Measurements from ENCODE around the gene TNKS2.

The TNKS2 gene

GRCh38 chr10:91875779-91876178 is 77.6 kb downstream of the TNKS2 start:
- H4K20me1 ChIP-seq, result no peaks in the 10 kb centered on the region
- no peaks in the 10 kb centered on the region for H3K36me3 ChIP-seq
- H3K4me3 ChIP-seq, result no peak overlapping the region
- no peaks in the 10 kb centered on the region; a peak in 1 of 20 replicates for H3K4me1 ChIP-seq
- H3K9ac ChIP-seq, result no peak overlapping the region
- H3K4me2 ChIP-seq, result no peak overlapping the region
- H3K27ac ChIP-seq, result no peak overlapping the region
- TF ChIP-seq Cebpa-rat (IDR thresholded peaks at IDR 0.05), result no peak
- H3K9me3 ChIP-seq (replicated peaks in 1 of 11), result no peaks in the 10 kb centered on the region
- no peaks in the 10 kb centered on the region for H3K27me3 ChIP-seq

- H4K20me1 ChIP-seq, result no peaks in the 10 kb centered on the region
- no peak overlapping the region for H3K27ac ChIP-seq
- peaks cover 11 to 19% (median 15%) of the 10 kb centered on the region in 10 experiments for H3K4me1 ChIP-seq
- H3K4me3 ChIP-seq, result no peak overlapping the region
- peaks cover 0 to 8% (median 0%) of the 10 kb centered on the region in 11 experiments; a peak in 1 of 22 replicates for H3K9me3 ChIP-seq (replicated peaks in 1 of 11)
- no peak for TF ChIP-seq Cebpa-rat (IDR thresholded peaks at IDR 0.05)
- H3K36me3 ChIP-seq, result no peaks in the 10 kb centered on the region
- H3K27me3 ChIP-seq, result peaks cover 0 to 5% (median 0%) of the 10 kb centered on the region in 11 experiments; a peak in 1 of 22 replicates
- no peak overlapping the region for H3K4me2 ChIP-seq
- H3K9ac ChIP-seq, result no peak overlapping the region
Measured at GRCh38 chr10:91879515-91880170, 81.4 kb downstream of the TNKS2 start.

GRCh38 chr10:91880310-91880709 is 82.1 kb downstream of the TNKS2 start:
- H3K9ac ChIP-seq, result no peak overlapping the region
- no peak overlapping the region for H3K4me2 ChIP-seq
- TF ChIP-seq Cebpa-rat (IDR thresholded peaks at IDR 0.05), result no peak
- H3K27ac ChIP-seq, result no peak overlapping the region
- no peaks in the 10 kb centered on the region for H4K20me1 ChIP-seq
- H3K9me3 ChIP-seq (replicated peaks in 1 of 11), result peaks cover 0 to 8% (median 0%) of the 10 kb centered on the region in 11 experiments; a peak in 1 of 22 replicates
- H3K36me3 ChIP-seq, result no peaks in the 10 kb centered on the region
- H3K27me3 ChIP-seq, result peaks cover 0 to 5% (median 0%) of the 10 kb centered on the region in 11 experiments; a peak in 1 of 22 replicates
- no peak overlapping the region for H3K4me3 ChIP-seq
- peaks cover 11 to 19% (median 15%) of the 10 kb centered on the region in 10 experiments for H3K4me1 ChIP-seq

- H3K9me3 ChIP-seq (replicated peaks in 1 of 11), result peaks cover 0 to 8% (median 0%) of the 10 kb centered on the region in 11 experiments; a peak in 1 of 22 replicates
- TF ChIP-seq Cebpa-rat (IDR thresholded peaks at IDR 0.05), result no peak
- H4K20me1 ChIP-seq, result no peaks in the 10 kb centered on the region
- H3K27ac ChIP-seq, result peak overlapping the region in 3 of 11 experiments; percentile 7 to 31 (median 13); a peak in 2 of 22 replicates
- peak overlapping the region; percentile 70 to 84 (median 78) for H3K4me2 ChIP-seq
- no peaks in the 10 kb centered on the region for H3K36me3 ChIP-seq
- H3K27me3 ChIP-seq, result peaks cover 18 to 37% (median 23%) of the 10 kb centered on the region in 11 experiments
- peak overlapping the region in 9 of 11 experiments; percentile 4 to 63 (median 29); a peak in 14 of 22 replicates for H3K9ac ChIP-seq
- H3K4me1 ChIP-seq, result peaks cover 13 to 32% (median 25%) of the 10 kb centered on the region in 10 experiments
- peak overlapping the region; percentile 1 to 53 (median 24); a peak in 11 of 20 replicates for H3K4me3 ChIP-seq
Measured at GRCh38 chr10:91883549-91884444, 85.6 kb downstream of the TNKS2 start.

GRCh38 chr10:91884536-91884935 is 86.3 kb downstream of the TNKS2 start:
- Histone ChIP-seq H4K20me1 (no peaks in the 10 kb centered on the region), H3K4me1 (peaks cover 13 to 32% (median 25%) of the 10 kb centered on the region in 10 experiments), H3K27ac (no peak overlapping the region), H3K9me3 (replicated peaks in 1 of 11) (peaks cover 0 to 8% (median 0%) of the 10 kb centered on the region in 11 experiments; a peak in 1 of 22 replicates), H3K27me3 (peaks cover 18 to 37% (median 23%) of the 10 kb centered on the region in 11 experiments), H3K9ac (no peak overlapping the region), H3K4me2 (peak overlapping the region in 9 of 11 experiments; percentile 70 to 84 (median 79); a peak in 12 of 22 replicates), H3K36me3 (no peaks in the 10 kb centered on the region), H3K4me3 (no peak overlapping the region)
- TF ChIP-seq Cebpa-rat (IDR thresholded peaks at IDR 0.05), result no peak

GRCh38 chr10:91885362-91886079 is 87.3 kb downstream of the TNKS2 start:
- Histone ChIP-seq H3K36me3 (no peaks in the 10 kb centered on the region), H4K20me1 (no peaks in the 10 kb centered on the region), H3K27ac (no peak overlapping the region), H3K9me3 (replicated peaks in 1 of 11) (peaks cover 0 to 8% (median 0%) of the 10 kb centered on the region in 11 experiments; a peak in 1 of 22 replicates), H3K4me1 (peaks cover 13 to 32% (median 25%) of the 10 kb centered on the region in 10 experiments), H3K27me3 (peaks cover 18 to 37% (median 23%) of the 10 kb centered on the region in 11 experiments), H3K4me3 (no peak overlapping the region), H3K4me2 (no peak overlapping the region), H3K9ac (no peak overlapping the region)
- no peak for TF ChIP-seq Cebpa-rat (IDR thresholded peaks at IDR 0.05)

- no peak for TF ChIP-seq Cebpa-rat (IDR thresholded peaks at IDR 0.05)
- H3K4me3 ChIP-seq, result peak overlapping the region; percentile 24 to 62 (median 48); a peak in 17 of 20 replicates
- peak overlapping the region in 1 of 11 experiments; percentile 14; a peak in 1 of 22 replicates for H3K9ac ChIP-seq
- no peak overlapping the region for H3K27ac ChIP-seq
- peaks cover 18 to 37% (median 23%) of the 10 kb centered on the region in 11 experiments for H3K27me3 ChIP-seq
- H3K36me3 ChIP-seq, result no peaks in the 10 kb centered on the region
- peaks cover 13 to 32% (median 25%) of the 10 kb centered on the region in 10 experiments for H3K4me1 ChIP-seq
- H4K20me1 ChIP-seq, result no peaks in the 10 kb centered on the region
- peak overlapping the region; percentile 52 to 88 (median 71) for H3K4me2 ChIP-seq
- no peaks in the 10 kb centered on the region for H3K9me3 ChIP-seq (replicated peaks in 1 of 11)
Measured at GRCh38 chr10:91886954-91887271, 88.7 kb downstream of the TNKS2 start.

GRCh38 chr10:91887272-91888076 is 89.2 kb downstream of the TNKS2 start:
- Histone ChIP-seq H3K36me3 (no peaks in the 10 kb centered on the region), H4K20me1 (no peaks in the 10 kb centered on the region), H3K4me2 (peak overlapping the region; percentile 52 to 88 (median 71)), H3K27ac (no peak overlapping the region), H3K27me3 (peaks cover 18 to 37% (median 23%) of the 10 kb centered on the region in 11 experiments), H3K4me1 (peaks cover 13 to 32% (median 25%) of the 10 kb centered on the region in 10 experiments), H3K4me3 (peak overlapping the region; percentile 24 to 62 (median 48); a peak in 18 of 20 replicates), H3K9me3 (replicated peaks in 1 of 11) (no peaks in the 10 kb centered on the region), H3K9ac (peak overlapping the region in 2 of 11 experiments; percentile 14 to 16; a peak in 1 of 22 replicates)
- no peak for TF ChIP-seq Cebpa-rat (IDR thresholded peaks at IDR 0.05)
